H9 (cell line): Measurements from ENCODE around the gene LAMA3. TPM values are rescaled to one million over a fixed set of nuclear protein-coding genes. Genes with fewer than 3 reads are reported as not detected.

Experiments
- DNase-seq: peaks from one replicate; pipeline ENCODE4 v3.0.0-alpha.2; 2017
- H2AFZ ChIP-seq: one replicate; pipeline ENCODE4 v1.6.1; 2013; ENCODE audit warnings: mild to moderate bottlenecking, low read length, control low read depth, moderate library complexity
- H2AK5ac ChIP-seq: 2 replicates; pipeline ENCODE4 v1.6.1; 2013; ENCODE audit warnings: low read length, control low read depth, mixed read lengths; ENCODE audit not compliant: insufficient read length
- H2BK120ac ChIP-seq: one replicate; pipeline ENCODE4 v1.6.1; 2013; ENCODE audit warnings: low read depth, mild to moderate bottlenecking, low read length, control low read depth, inconsistent platforms; ENCODE audit not compliant: poor library complexity, severe bottlenecking
- H2BK12ac ChIP-seq: 2 replicates; pipeline ENCODE4 v1.6.1; 2013; ENCODE audit warnings: low read length, control low read depth, mixed read lengths, low read depth; ENCODE audit not compliant: insufficient read length
- H2BK15ac ChIP-seq: 2 replicates; pipeline ENCODE4 v1.6.1; 2013; ENCODE audit warnings: low read depth, low read length, control low read depth
- H2BK20ac ChIP-seq: one replicate; pipeline ENCODE4 v1.6.1; 2013; ENCODE audit warnings: low read depth, mild to moderate bottlenecking, low read length, control low read depth, inconsistent platforms; ENCODE audit not compliant: poor library complexity, severe bottlenecking
- H2BK5ac ChIP-seq: 2 replicates; pipeline ENCODE4 v1.6.1; 2013; ENCODE audit warnings: low read length, control low read depth, mixed read lengths; ENCODE audit not compliant: insufficient read length
- H3K14ac ChIP-seq: 2 replicates; pipeline ENCODE4 v1.6.1; 2013; ENCODE audit warnings: low read length, control low read depth; ENCODE audit not compliant: insufficient read depth
- H3K18ac ChIP-seq: 2 replicates; pipeline ENCODE4 v1.6.1; 2013; ENCODE audit warnings: low read depth, mild to moderate bottlenecking, mixed read lengths, low read length, control low read depth; ENCODE audit not compliant: insufficient read length
- H3K23ac ChIP-seq: 2 replicates; pipeline ENCODE4 v1.6.1; 2013; ENCODE audit warnings: low read length, control low read depth, mixed read lengths, low read depth; ENCODE audit not compliant: insufficient read length
- H3K23me2 ChIP-seq: 2 replicates; pipeline ENCODE4 v1.6.1; 2013; ENCODE audit warnings: low read depth, mild to moderate bottlenecking, mixed read lengths, low read length, control low read depth; ENCODE audit not compliant: insufficient read length, poor library complexity, severe bottlenecking
- H3K27ac ChIP-seq: 2 replicates; pipeline ENCODE4 v1.5.1; 2013; ENCODE audit warnings: low read length, control low read depth, mixed read lengths, low read depth; ENCODE audit not compliant: insufficient read length
- H3K27me3 ChIP-seq: 2 replicates; pipeline ENCODE4 v1.6.1; 2013; ENCODE audit warnings: low read length, control low read depth, inconsistent platforms; ENCODE audit not compliant: insufficient read depth
- H3K4ac ChIP-seq: 2 replicates; pipeline ENCODE4 v1.6.1; 2013; ENCODE audit warnings: low read depth, mild to moderate bottlenecking, control low read depth, inconsistent platforms, low read length, moderate library complexity
- H3K4me1 ChIP-seq: 2 replicates; pipeline ENCODE4 v1.6.1; 2013; ENCODE audit warnings: low read length, control low read depth, inconsistent platforms; ENCODE audit not compliant: insufficient read depth
- H3K4me2 ChIP-seq: 2 replicates; pipeline ENCODE4 v1.6.1; 2013; ENCODE audit warnings: low read length, control low read depth, mixed read lengths; ENCODE audit not compliant: insufficient read length, insufficient read depth
- H3K56ac ChIP-seq: 2 replicates; pipeline ENCODE4 v1.6.1; 2013; ENCODE audit warnings: low read depth, mild to moderate bottlenecking, mixed read lengths, low read length, control low read depth; ENCODE audit not compliant: insufficient read length
- H3K79me1 ChIP-seq: 2 replicates; pipeline ENCODE4 v1.6.1; 2013; ENCODE audit warnings: low read depth, mild to moderate bottlenecking, moderate library complexity, low read length, control low read depth, inconsistent platforms; ENCODE audit not compliant: insufficient read depth, poor library complexity, severe bottlenecking
- H3K79me2 ChIP-seq: 2 replicates; pipeline ENCODE4 v1.6.1; 2013; ENCODE audit warnings: low read length, control low read depth, inconsistent platforms; ENCODE audit not compliant: insufficient read depth
- H3K9ac ChIP-seq: 2 replicates; pipeline ENCODE4 v1.6.1; 2013; ENCODE audit warnings: low read length, control low read depth, mixed read lengths; ENCODE audit not compliant: insufficient read length; ENCODE audit errors: extremely low read depth
- H3K9me3 ChIP-seq: one replicate; pipeline ENCODE4 v1.6.1; 2013; ENCODE audit warnings: low read depth, low read length, inconsistent platforms; ENCODE audit not compliant: control insufficient read depth
- H3T11ph ChIP-seq: one replicate; pipeline ENCODE4 v1.6.1; 2013; ENCODE audit warnings: mild to moderate bottlenecking, low read length, control low read depth, inconsistent platforms
- H4K20me1 ChIP-seq: one replicate; pipeline ENCODE4 v1.6.1; 2013; ENCODE audit not compliant: control insufficient read depth, insufficient read length, insufficient read depth
- H4K5ac ChIP-seq: 2 replicates; pipeline ENCODE4 v1.6.1; 2013; ENCODE audit warnings: low read depth, mild to moderate bottlenecking, mixed read lengths, low read length, control low read depth; ENCODE audit not compliant: insufficient read length
- H4K8ac ChIP-seq: replicated peaks from 2 replicates; pipeline ENCODE4 v1.6.1; 2013; ENCODE audit warnings: low read length, control low read depth, mixed read lengths, low read depth; ENCODE audit not compliant: insufficient read length
- H4K91ac ChIP-seq: 2 replicates; pipeline ENCODE4 v1.6.1; 2013; ENCODE audit warnings: low read depth, mild to moderate bottlenecking, moderate library complexity, mixed read lengths, low read length, control low read depth; ENCODE audit not compliant: insufficient read length
- H3K27ac Mint-ChIP-seq, 3 experiments: 2 replicates in 2 of 3; 3 replicates in 1 of 3; pipeline ENCODE4 v1.8.0; 2020 to 2021; ENCODE audit warnings: mixed read lengths in 3 of 3, mild to moderate bottlenecking in 1 of 3, moderate library complexity in 1 of 3
- H3K27me3 Mint-ChIP-seq: 2 replicates; pipeline ENCODE4 v1.8.0; 2021; ENCODE audit warnings: low read depth, mild to moderate bottlenecking, moderate library complexity, mixed read lengths
- H3K36me3 Mint-ChIP-seq, 3 experiments: 2 replicates in 2 of 3; 3 replicates in 1 of 3; pipeline ENCODE4 v1.8.0; 2020 to 2021; ENCODE audit warnings: low read depth in 3 of 3, mixed read lengths in 3 of 3; ENCODE audit not compliant: insufficient read depth in 1 of 3
- H3K4me1 Mint-ChIP-seq, 2 experiments: 2 replicates each; pipeline ENCODE4 v1.8.0; 2020; ENCODE audit warnings: mixed read lengths in 2 of 2
- H3K4me3 Mint-ChIP-seq, 2 experiments: 2 replicates in 1 of 2; 3 replicates in 1 of 2; pipeline ENCODE4 v1.8.0; 2020 to 2021; ENCODE audit warnings: mild to moderate bottlenecking in 2 of 2, mixed read lengths in 2 of 2, moderate library complexity in 1 of 2
- H3K9me3 Mint-ChIP-seq, 2 experiments: 2 replicates in 1 of 2; 3 replicates in 1 of 2; pipeline ENCODE4 v1.8.0; 2020; ENCODE audit warnings: mild to moderate bottlenecking in 2 of 2, mixed read lengths in 2 of 2, moderate library complexity in 1 of 2
- WGBS: extraction: QIAGEN DNeasy Blood & Tissue Kit; methylation state at CpG from one replicate; pipeline ENCODE4 v1.1.7; 2013; ENCODE audit warnings: missing lambda C conversion rate, low lambda C conversion rate, mixed read lengths; ENCODE audit not compliant: insufficient read length; ENCODE audit errors: extremely low coverage; 5-methylcytosine and 5-hydroxymethylcytosine counted together
- total RNA-seq: library from RNA; stranded (reverse); gene quantifications from 2 replicates; pipeline ENCODE4 v1.2.1, GENCODE V29; 2021
- TF ChIP-seq, protein P1 (sequence below): fragments of 200-600 bp; sonication (generic); conservative IDR thresholded peaks from 3 replicates; pipeline ENCODE4 v1.8.0; 2021; ENCODE audit warnings: antibody characterized with exemption, mild to moderate bottlenecking

LAMA3 gene
- total RNA-seq, 1 experiment from 2014 or later, result 0.33 TPM

- DNase-seq, result no peak
- no peaks in the 10 kb centered on the region for H3K4me1 Mint-ChIP-seq
- no peaks in the 10 kb centered on the region for H3K27me3 ChIP-seq
- no peaks in the 10 kb centered on the region for H3K23me2 ChIP-seq
- H2BK5ac ChIP-seq, result no peak overlapping the region
- H3K79me2 ChIP-seq, result no peaks in the 10 kb centered on the region
- no peaks in the 10 kb centered on the region for H3K27me3 Mint-ChIP-seq
- no peaks in the 10 kb centered on the region for H3K9me3 ChIP-seq
- no peak overlapping the region for H2BK120ac ChIP-seq
- no peak overlapping the region for H3T11ph ChIP-seq
- no peak overlapping the region for H3K23ac ChIP-seq
- no peak overlapping the region for H4K5ac ChIP-seq
- no peaks in the 10 kb centered on the region for H4K20me1 ChIP-seq
- no peak overlapping the region for H2BK12ac ChIP-seq
- H3K4me1 ChIP-seq, result no peaks in the 10 kb centered on the region
- H3K79me1 ChIP-seq, result no peaks in the 10 kb centered on the region
- no peak overlapping the region for H3K56ac ChIP-seq
- no peak overlapping the region for H3K4me3 Mint-ChIP-seq
- H3K9me3 Mint-ChIP-seq, result peaks cover 3 to 7% of the 10 kb centered on the region in 2 experiments
- no peak overlapping the region for H3K27ac ChIP-seq
- no peak overlapping the region for H3K18ac ChIP-seq
- TF ChIP-seq, protein P1, sequence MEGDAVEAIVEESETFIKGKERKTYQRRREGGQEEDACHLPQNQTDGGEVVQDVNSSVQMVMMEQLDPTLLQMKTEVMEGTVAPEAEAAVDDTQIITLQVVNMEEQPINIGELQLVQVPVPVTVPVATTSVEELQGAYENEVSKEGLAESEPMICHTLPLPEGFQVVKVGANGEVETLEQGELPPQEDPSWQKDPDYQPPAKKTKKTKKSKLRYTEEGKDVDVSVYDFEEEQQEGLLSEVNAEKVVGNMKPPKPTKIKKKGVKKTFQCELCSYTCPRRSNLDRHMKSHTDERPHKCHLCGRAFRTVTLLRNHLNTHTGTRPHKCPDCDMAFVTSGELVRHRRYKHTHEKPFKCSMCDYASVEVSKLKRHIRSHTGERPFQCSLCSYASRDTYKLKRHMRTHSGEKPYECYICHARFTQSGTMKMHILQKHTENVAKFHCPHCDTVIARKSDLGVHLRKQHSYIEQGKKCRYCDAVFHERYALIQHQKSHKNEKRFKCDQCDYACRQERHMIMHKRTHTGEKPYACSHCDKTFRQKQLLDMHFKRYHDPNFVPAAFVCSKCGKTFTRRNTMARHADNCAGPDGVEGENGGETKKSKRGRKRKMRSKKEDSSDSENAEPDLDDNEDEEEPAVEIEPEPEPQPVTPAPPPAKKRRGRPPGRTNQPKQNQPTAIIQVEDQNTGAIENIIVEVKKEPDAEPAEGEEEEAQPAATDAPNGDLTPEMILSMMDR, result no peak
- H3K4ac ChIP-seq, result no peak overlapping the region
- H3K36me3 Mint-ChIP-seq, result no peaks in the 10 kb centered on the region
- H4K8ac ChIP-seq, result no peak overlapping the region
- no peak overlapping the region for H3K4me2 ChIP-seq
- no peak overlapping the region for H4K91ac ChIP-seq
- H3K14ac ChIP-seq, result no peak overlapping the region
- no peak overlapping the region for H3K9ac ChIP-seq
- H2AK5ac ChIP-seq, result no peak overlapping the region
- no CpG with 5 or more reads among the region's 4 CpGs for WGBS
- no peak overlapping the region for H2AFZ ChIP-seq
- H3K27ac Mint-ChIP-seq, result no peak overlapping the region
- no peak overlapping the region for H2BK15ac ChIP-seq
- no peak overlapping the region for H2BK20ac ChIP-seq
Observed at GRCh38 chr18:23772327-23773024, 83.2 kb downstream of the LAMA3 start.
